Smooth muscle cell (in vitro differentiated cells): ENCODE results near the gene WNT4. TPM values are rescaled to one million over a fixed set of nuclear protein-coding genes. Genes with fewer than 3 reads are reported as not detected.

Experiments used
- DNase-seq: peaks from one replicate; lab custom pipeline; 2025; ENCODE audit not compliant: unreplicated experiment; lab: John Stamatoyannopoulos, UW
- H2AFZ ChIP-seq: fragments of 200-600 bp; sonication (generic); 2 replicates; pipeline ENCODE4 v1.6.0; 2016; ENCODE audit warnings: antibody characterized with exemption, low read depth, mild to moderate bottlenecking
- H3F3A ChIP-seq: fragments of 200-600 bp; sonication (generic); 2 replicates; pipeline ENCODE4 v1.6.0; 2017; ENCODE audit warnings: antibody characterized with exemption, low read depth
- H3K27ac ChIP-seq: fragments of 200-600 bp; sonication (generic); 2 replicates; pipeline ENCODE4 v1.5.1; 2016; ENCODE audit warnings: low read depth, mild to moderate bottlenecking
- H3K27me3 ChIP-seq: fragments of 200-600 bp; sonication (generic); 2 replicates; pipeline ENCODE4 v1.6.1; 2016; ENCODE audit warnings: low read depth, mild to moderate bottlenecking
- H3K36me3 ChIP-seq: fragments of 200-600 bp; sonication (generic); 2 replicates; pipeline ENCODE4 v1.5.1; 2016; ENCODE audit warnings: low read depth
- H3K4me1 ChIP-seq: fragments of 200-600 bp; sonication (generic); 2 replicates; pipeline ENCODE4 v1.5.1; 2016; ENCODE audit warnings: low read depth
- H3K4me2 ChIP-seq: fragments of 200-600 bp; sonication (generic); 2 replicates; pipeline ENCODE4 v1.6.0; 2016; ENCODE audit warnings: mild to moderate bottlenecking
- H3K4me3 ChIP-seq: fragments of 200-600 bp; sonication (generic); 2 replicates; pipeline ENCODE4 v1.5.1; 2016; ENCODE audit warnings: mild to moderate bottlenecking
- H3K79me2 ChIP-seq: fragments of 200-600 bp; sonication (generic); 2 replicates; pipeline ENCODE4 v1.6.0; 2016; ENCODE audit warnings: low read depth, mild to moderate bottlenecking
- H3K9ac ChIP-seq: fragments of 200-600 bp; sonication (generic); 2 replicates; pipeline ENCODE4 v1.6.0; 2016; ENCODE audit warnings: low read depth
- H3K9me3 ChIP-seq: fragments of 200-600 bp; sonication (generic); replicated peaks from 2 replicates; pipeline ENCODE4 v1.5.1; 2016; ENCODE audit warnings: low read depth
- H4K20me1 ChIP-seq: fragments of 200-600 bp; sonication (generic); 2 replicates; pipeline ENCODE4 v1.6.0; 2016; ENCODE audit warnings: low read depth
- CTCF ChIP-seq: fragments of 200-600 bp; sonication (generic); IDR thresholded peaks from 2 replicates; pipeline ENCODE4 v1.5.1; 2017; ENCODE audit warnings: borderline replicate concordance, mild to moderate bottlenecking, antibody characterized with exemption; ENCODE audit not compliant: insufficient read depth, poor library complexity, severe bottlenecking
- WGBS: methylation state at CpG from one replicate; pipeline ENCODE4 v1.1.7; 2016; ENCODE audit warnings: low lambda C conversion rate; 5-methylcytosine and 5-hydroxymethylcytosine counted together
- polyA plus RNA-seq: library from polyadenylated mRNA; unstranded; fragments of >200 nt; fragmentation: Nextera tagmentation; extraction: Ambion mirVana; gene quantifications from 2 replicates; pipeline ENCODE4 v1.2.1, GENCODE V29; 2016
- total RNA-seq: library from RNA; depleted of rRNA; stranded (reverse); fragments of >200 nt; gene quantifications from 2 replicates; pipeline ENCODE4 v1.2.3, GENCODE V29; 2014

Gene WNT4
- total and polyA plus RNA-seq, 2 experiments from 2014 or later, result 0.18 to 0.55 TPM

- no peaks in the 10 kb centered on the region for H3K4me1 ChIP-seq
- TF ChIP-seq CTCF, result no peak
- 96% methylated on average over 4 of the region's 4 CpGs for WGBS
- no peaks in the 10 kb centered on the region for H3F3A ChIP-seq
- H3K27me3 ChIP-seq, result peaks cover 6% of the 10 kb centered on the region
- H2AFZ ChIP-seq, result no peak overlapping the region
- no peak for DNase-seq
- no peaks in the 10 kb centered on the region for H4K20me1 ChIP-seq
- no peak overlapping the region for H3K9ac ChIP-seq
- H3K4me2 ChIP-seq, result no peak overlapping the region
- no peaks in the 10 kb centered on the region for H3K36me3 ChIP-seq
- no peak overlapping the region for H3K27ac ChIP-seq
- no peak overlapping the region for H3K4me3 ChIP-seq
- no peaks in the 10 kb centered on the region for H3K9me3 ChIP-seq
- H3K79me2 ChIP-seq, result no peaks in the 10 kb centered on the region
These were observed 46.7 kb upstream of the WNT4 start for GRCh38 chr1:22189619-22190018.

GRCh38 chr1:22188914-22189313, 46.0 kb upstream of the WNT4 start:
- H3K4me2 ChIP-seq, result no peak overlapping the region
- H3K9ac ChIP-seq, result no peak overlapping the region
- peaks cover 13% of the 10 kb centered on the region for H3K27me3 ChIP-seq
- H2AFZ ChIP-seq, result no peak overlapping the region
- no peaks in the 10 kb centered on the region for H3K9me3 ChIP-seq
- H3K27ac ChIP-seq, result no peak overlapping the region
- WGBS, result 94% methylated on average over 7 of the region's 7 CpGs
- DNase-seq, result no peak
- H3F3A ChIP-seq, result no peaks in the 10 kb centered on the region
- no peak for TF ChIP-seq CTCF
- H3K79me2 ChIP-seq, result no peaks in the 10 kb centered on the region
- no peaks in the 10 kb centered on the region for H3K36me3 ChIP-seq
- no peaks in the 10 kb centered on the region for H4K20me1 ChIP-seq
- no peak overlapping the region for H3K4me3 ChIP-seq
- H3K4me1 ChIP-seq, result no peaks in the 10 kb centered on the region

- no peak for TF ChIP-seq CTCF
- Histone ChIP-seq H2AFZ (no peak overlapping the region), H3K4me3 (no peak overlapping the region), H3K9ac (no peak overlapping the region), H3K27ac (no peak overlapping the region), H3K79me2 (no peaks in the 10 kb centered on the region), H3F3A (no peaks in the 10 kb centered on the region), H3K4me1 (no peaks in the 10 kb centered on the region), H3K4me2 (no peak overlapping the region), H4K20me1 (no peaks in the 10 kb centered on the region), H3K27me3 (peaks cover 13% of the 10 kb centered on the region), H3K9me3 (no peaks in the 10 kb centered on the region), H3K36me3 (no peaks in the 10 kb centered on the region)
- 89% methylated on average over 3 of the region's 3 CpGs for WGBS
- DNase-seq, result no peak
These were observed 45.5 kb upstream of the WNT4 start for GRCh38 chr1:22188436-22188835.

- no peak for DNase-seq
These were observed 43.4 kb upstream of the WNT4 start for GRCh38 chr1:22186311-22186710.

More at GRCh38 chr1:22186311-22186710, 43.4 kb upstream of the WNT4 start:
- H2AFZ ChIP-seq, result no peak overlapping the region
- H3K27me3 ChIP-seq, result peaks cover 16% of the 10 kb centered on the region
- H4K20me1 ChIP-seq, result no peaks in the 10 kb centered on the region
- H3K79me2 ChIP-seq, result no peaks in the 10 kb centered on the region
- no peak overlapping the region for H3K4me3 ChIP-seq
- TF ChIP-seq CTCF, result no peak
- H3K4me2 ChIP-seq, result no peak overlapping the region
- no peaks in the 10 kb centered on the region for H3K36me3 ChIP-seq
- H3K4me1 ChIP-seq, result no peaks in the 10 kb centered on the region
- H3F3A ChIP-seq, result no peaks in the 10 kb centered on the region
- no peak overlapping the region for H3K9ac ChIP-seq
- no peak overlapping the region for H3K27ac ChIP-seq
- 87% methylated on average over 7 of the region's 7 CpGs for WGBS
- H3K9me3 ChIP-seq, result no peaks in the 10 kb centered on the region
